ENCODE data around the gene MUC7. TPM values are rescaled to one million over a fixed set of nuclear protein-coding genes. Genes with fewer than 3 reads are reported as not detected.

Gene MUC7
- not detected for total RNA-seq (ENCODE audit: unreplicated experiment)
- long read RNA-seq, partial matches to known transcripts: 0 of 1 reads
- long read RNA-seq, other reads (novel, unspliced or antisense): 1 of 1 reads

DNA sequence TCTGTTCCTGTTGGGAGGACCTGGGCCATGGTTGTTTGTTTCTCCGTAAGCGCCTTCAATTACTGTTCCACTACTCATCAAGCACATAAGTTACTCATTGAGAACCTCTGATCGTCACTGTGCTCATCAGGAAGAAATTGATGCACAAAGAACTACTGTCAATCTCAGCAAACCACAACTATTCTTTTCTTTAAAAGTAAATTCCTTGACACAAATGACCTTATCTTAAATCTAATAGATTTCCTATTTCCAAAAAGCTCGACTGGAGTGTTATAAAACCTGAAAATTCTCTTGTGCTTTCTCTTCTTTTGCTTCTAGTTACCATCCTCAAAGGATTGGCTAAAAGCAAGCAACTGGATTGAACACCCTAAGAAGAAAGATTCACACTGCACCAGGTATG lies at the start of gene MUC7:
Gene MUC7 (plus strand): TSS at position 301 of the 400 bp plus-strand sequence. CDS start 1,825 bp downstream, outside the sequence.
- Mint-ChIP-seq H3K27ac (ENCODE audit: unreplicated experiment) (no peak within 1 kb of the TSS), H3K4me1 (ENCODE audit: unreplicated experiment) (no peaks in the 10 kb centered on the region), H3K9me3 (ENCODE audit: unreplicated experiment) (no peaks in the 10 kb centered on the region), H3K27me3 (ENCODE audit: unreplicated experiment) (peaks cover 2% of the 10 kb centered on the region), H3K4me3 (ENCODE audit: unreplicated experiment) (no peak within 1 kb of the TSS), H3K36me3 (ENCODE audit: low read depth, unreplicated experiment) (no peaks in the 10 kb centered on the region)
- no peak for DNase-seq (ENCODE audit: low spot score)
- TF ChIP-seq, protein P1, sequence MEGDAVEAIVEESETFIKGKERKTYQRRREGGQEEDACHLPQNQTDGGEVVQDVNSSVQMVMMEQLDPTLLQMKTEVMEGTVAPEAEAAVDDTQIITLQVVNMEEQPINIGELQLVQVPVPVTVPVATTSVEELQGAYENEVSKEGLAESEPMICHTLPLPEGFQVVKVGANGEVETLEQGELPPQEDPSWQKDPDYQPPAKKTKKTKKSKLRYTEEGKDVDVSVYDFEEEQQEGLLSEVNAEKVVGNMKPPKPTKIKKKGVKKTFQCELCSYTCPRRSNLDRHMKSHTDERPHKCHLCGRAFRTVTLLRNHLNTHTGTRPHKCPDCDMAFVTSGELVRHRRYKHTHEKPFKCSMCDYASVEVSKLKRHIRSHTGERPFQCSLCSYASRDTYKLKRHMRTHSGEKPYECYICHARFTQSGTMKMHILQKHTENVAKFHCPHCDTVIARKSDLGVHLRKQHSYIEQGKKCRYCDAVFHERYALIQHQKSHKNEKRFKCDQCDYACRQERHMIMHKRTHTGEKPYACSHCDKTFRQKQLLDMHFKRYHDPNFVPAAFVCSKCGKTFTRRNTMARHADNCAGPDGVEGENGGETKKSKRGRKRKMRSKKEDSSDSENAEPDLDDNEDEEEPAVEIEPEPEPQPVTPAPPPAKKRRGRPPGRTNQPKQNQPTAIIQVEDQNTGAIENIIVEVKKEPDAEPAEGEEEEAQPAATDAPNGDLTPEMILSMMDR (IDR thresholded peaks at IDR 0.05; ENCODE audit: unreplicated experiment): no peak

- Mint-ChIP-seq H3K27me3 (ENCODE audit: unreplicated experiment) (no peaks in the 10 kb centered on the region), H3K27ac (ENCODE audit: unreplicated experiment) (no peak overlapping the region), H3K4me1 (ENCODE audit: unreplicated experiment) (no peaks in the 10 kb centered on the region), H3K36me3 (ENCODE audit: low read depth, unreplicated experiment) (peaks cover 5% of the 10 kb centered on the region), H3K4me3 (ENCODE audit: unreplicated experiment) (no peak overlapping the region), H3K9me3 (ENCODE audit: unreplicated experiment) (no peaks in the 10 kb centered on the region)
- DNase-seq (ENCODE audit: low spot score): no peak
- TF ChIP-seq, protein P1 (IDR thresholded peaks at IDR 0.05; ENCODE audit: unreplicated experiment): no peak
Measured at GRCh38 chr4:70425306-70425705, 46.7 kb upstream of the MUC7 start.

DNA sequence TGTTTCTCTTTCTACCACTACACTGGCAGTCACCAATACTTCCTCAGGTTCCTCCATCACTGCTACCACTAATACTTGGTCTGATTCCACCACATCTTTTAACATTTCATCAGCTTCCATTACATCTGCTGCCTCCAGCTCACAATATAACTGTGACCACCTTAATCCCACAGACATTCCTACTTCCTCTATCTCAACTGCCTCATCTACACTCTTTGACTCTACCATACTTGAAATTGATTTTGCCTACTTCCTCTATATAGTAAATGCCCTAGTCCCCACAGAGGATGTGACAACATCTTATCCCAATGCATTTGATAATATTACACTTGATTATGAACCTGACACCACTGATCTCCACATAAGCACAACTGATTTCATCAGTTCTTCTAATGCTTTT lies 45.2 kb upstream of the MUC7 start:
- DNase-seq (ENCODE audit: low spot score): no peak
- Mint-ChIP-seq H3K27me3 (ENCODE audit: unreplicated experiment) (no peaks in the 10 kb centered on the region), H3K4me3 (ENCODE audit: unreplicated experiment) (no peak overlapping the region), H3K9me3 (ENCODE audit: unreplicated experiment) (no peaks in the 10 kb centered on the region), H3K4me1 (ENCODE audit: unreplicated experiment) (no peaks in the 10 kb centered on the region), H3K36me3 (ENCODE audit: low read depth, unreplicated experiment) (peaks cover 5% of the 10 kb centered on the region), H3K27ac (ENCODE audit: unreplicated experiment) (no peak overlapping the region)
- TF ChIP-seq, protein P1 (IDR thresholded peaks at IDR 0.05; ENCODE audit: unreplicated experiment): no peak

DNA sequence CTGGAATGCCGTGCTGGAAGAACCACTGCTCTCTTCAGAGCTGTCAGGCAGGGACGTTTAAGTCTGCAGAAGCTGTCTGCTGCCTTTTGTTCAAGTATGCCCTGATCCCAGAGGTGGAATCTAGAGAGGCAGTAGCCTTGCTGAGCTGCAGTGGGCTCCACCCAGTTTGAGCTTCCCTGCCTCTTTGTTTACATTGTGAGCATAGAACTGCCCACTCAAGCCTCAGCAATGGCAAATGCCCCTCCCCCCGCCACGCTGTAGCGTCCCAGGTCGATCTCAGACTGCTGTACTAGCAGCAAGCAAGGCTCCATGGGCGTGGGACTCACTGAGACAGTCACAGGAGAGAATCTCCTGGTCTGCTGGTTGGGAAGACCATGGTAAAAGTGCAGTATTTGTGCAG lies 34.8 kb upstream of the MUC7 start:
- no peaks in the 10 kb centered on the region for H3K27me3 Mint-ChIP-seq (ENCODE audit: unreplicated experiment)
- H3K4me1 Mint-ChIP-seq (ENCODE audit: unreplicated experiment): no peaks in the 10 kb centered on the region
- H3K9me3 Mint-ChIP-seq (ENCODE audit: unreplicated experiment): no peaks in the 10 kb centered on the region
- H3K36me3 Mint-ChIP-seq (ENCODE audit: low read depth, unreplicated experiment): no peaks in the 10 kb centered on the region
- DNase-seq (ENCODE audit: low spot score): no peak
- H3K27ac Mint-ChIP-seq (ENCODE audit: unreplicated experiment): no peak overlapping the region
- TF ChIP-seq, protein P1 (IDR thresholded peaks at IDR 0.05; ENCODE audit: unreplicated experiment): no peak
- H3K4me3 Mint-ChIP-seq (ENCODE audit: unreplicated experiment): no peak overlapping the region

DNA sequence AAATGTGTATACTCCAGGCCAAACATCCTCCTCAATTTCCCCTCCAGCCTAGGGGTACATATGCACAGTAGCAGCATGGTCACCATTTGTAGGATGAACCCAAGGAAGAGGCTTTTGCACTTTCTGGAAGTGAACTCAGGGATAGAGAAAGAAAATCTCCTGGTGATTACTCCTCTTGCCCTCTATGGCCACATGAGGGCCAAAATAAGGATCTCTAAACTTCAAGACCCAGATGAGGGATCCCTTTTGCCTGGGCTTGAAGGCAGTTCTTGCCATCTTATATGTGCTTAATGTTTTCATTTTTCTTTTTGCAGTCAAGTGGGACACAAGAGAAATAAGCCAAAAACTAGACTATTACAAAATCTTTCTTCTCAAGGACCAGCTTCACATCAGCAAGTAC lies 29.5 kb upstream of the MUC7 start:
- Mint-ChIP-seq H3K36me3 (ENCODE audit: low read depth, unreplicated experiment) (no peaks in the 10 kb centered on the region), H3K27me3 (ENCODE audit: unreplicated experiment) (no peaks in the 10 kb centered on the region), H3K4me1 (ENCODE audit: unreplicated experiment) (no peaks in the 10 kb centered on the region), H3K4me3 (ENCODE audit: unreplicated experiment) (no peak overlapping the region), H3K27ac (ENCODE audit: unreplicated experiment) (no peak overlapping the region), H3K9me3 (ENCODE audit: unreplicated experiment) (no peaks in the 10 kb centered on the region)
- no peak for DNase-seq (ENCODE audit: low spot score)
- TF ChIP-seq, protein P1 (IDR thresholded peaks at IDR 0.05; ENCODE audit: unreplicated experiment): no peak
